GM23338 (cell line): ENCODE measurements around the gene PLPP6. TPM values are rescaled to one million over a fixed set of nuclear protein-coding genes. Genes with fewer than 3 reads are reported as not detected.

Experiments used
- ATAC-seq: fragments of 200-7000 bp; cut with Tn5 transposase; 3 replicates; pipeline ENCODE4 v1.9.1; 2020
- DNase-seq: peaks from one replicate; pipeline ENCODE4 v3.0.0-alpha.2; 2015; ENCODE audit warnings: low spot score
- H2AFZ ChIP-seq: fragments of 200-600 bp; sonication (generic); 2 replicates; pipeline ENCODE4 v1.8.0; 2016; ENCODE audit warnings: antibody characterized with exemption, mild to moderate bottlenecking, moderate library complexity
- H3F3A ChIP-seq: fragments of 200-600 bp; sonication (generic); replicated peaks from 2 replicates; pipeline ENCODE4 v1.8.0; 2017; ENCODE audit warnings: antibody characterized with exemption, mixed run types, low read depth
- H3K27ac ChIP-seq: fragments of 200-600 bp; sonication (generic); 2 replicates; pipeline ENCODE4 v1.6.1; 2016; ENCODE audit warnings: low read depth
- H3K27me3 ChIP-seq: fragments of 200-600 bp; sonication (generic); 2 replicates; pipeline ENCODE4 v1.8.0; 2016; ENCODE audit warnings: mild to moderate bottlenecking, mixed run types, moderate library complexity; ENCODE audit not compliant: insufficient read depth
- H3K36me3 ChIP-seq: fragments of 200-600 bp; sonication (generic); 2 replicates; pipeline ENCODE4 v1.8.0; 2016; ENCODE audit warnings: mild to moderate bottlenecking; ENCODE audit not compliant: insufficient read depth
- H3K4me1 ChIP-seq: fragments of 200-600 bp; sonication (generic); 2 replicates; pipeline ENCODE4 v1.8.0; 2016; ENCODE audit warnings: mild to moderate bottlenecking, moderate library complexity; ENCODE audit not compliant: insufficient read depth
- H3K4me2 ChIP-seq: fragments of 200-600 bp; sonication (generic); 2 replicates; pipeline ENCODE4 v1.7.1; 2017; ENCODE audit warnings: mixed run types
- H3K4me3 ChIP-seq: fragments of 200-600 bp; sonication (generic); 2 replicates; pipeline ENCODE4 v1.6.1; 2016; ENCODE audit warnings: mixed run types
- H3K79me2 ChIP-seq: fragments of 200-600 bp; sonication (generic); replicated peaks from 2 replicates; pipeline ENCODE4 v1.8.0; 2017; ENCODE audit warnings: mild to moderate bottlenecking; ENCODE audit not compliant: insufficient read depth
- H3K9me2 ChIP-seq: fragments of 200-600 bp; sonication (generic); 2 replicates; pipeline ENCODE4 v1.8.0; 2017; ENCODE audit not compliant: insufficient read depth
- H4K20me1 ChIP-seq: fragments of 200-600 bp; sonication (generic); replicated peaks from 2 replicates; pipeline ENCODE4 v1.8.0; 2017; ENCODE audit warnings: mild to moderate bottlenecking; ENCODE audit not compliant: insufficient read depth
- H3K27ac Mint-ChIP-seq: 2 replicates; pipeline ENCODE4 v1.8.0; 2020; ENCODE audit warnings: inconsistent platforms, mild to moderate bottlenecking, moderate library complexity, mixed read lengths
- H3K27me3 Mint-ChIP-seq: 3 replicates; pipeline ENCODE4 v1.8.0; 2022; ENCODE audit warnings: low read depth, mild to moderate bottlenecking, moderate library complexity, mixed read lengths, inconsistent platforms; ENCODE audit not compliant: insufficient read depth, poor library complexity
- H3K36me3 Mint-ChIP-seq: 3 replicates; pipeline ENCODE4 v1.8.0; 2021; ENCODE audit warnings: low read depth, mild to moderate bottlenecking, inconsistent platforms, moderate library complexity, mixed read lengths
- H3K4me1 Mint-ChIP-seq: 3 replicates; pipeline ENCODE4 v1.8.0; 2020; ENCODE audit warnings: mild to moderate bottlenecking, inconsistent platforms, mixed read lengths
- H3K4me3 Mint-ChIP-seq: 3 replicates; pipeline ENCODE4 v1.8.0; 2021; ENCODE audit warnings: moderate library complexity, mild to moderate bottlenecking, inconsistent platforms, mixed read lengths
- H3K9me3 Mint-ChIP-seq: 3 replicates; pipeline ENCODE4 v1.8.0; 2020; ENCODE audit warnings: moderate library complexity, mild to moderate bottlenecking, inconsistent platforms, mixed read lengths
- CREB1 ChIP-seq: fragments of 250-450 bp; sonication (Bioruptor Pico); IDR thresholded peaks from 2 replicates; pipeline ENCODE4 v1.5.0; 2020; ENCODE audit warnings: low read depth, mild to moderate bottlenecking, moderate library complexity
- NANOG ChIP-seq: IDR thresholded peaks from 2 replicates; pipeline ENCODE4 v1.6.1; 2016; ENCODE audit warnings: antibody characterized with exemption, borderline replicate concordance
- POLR2AphosphoS5 ChIP-seq: IDR thresholded peaks from 2 replicates; pipeline ENCODE4 v1.6.1; 2016; ENCODE audit warnings: antibody characterized with exemption, low read depth
- ZNF114 ChIP-seq: fragments of 250-450 bp; sonication (Bioruptor Pico); IDR thresholded peaks from 2 replicates; pipeline ENCODE4 v1.5.0; 2020; ENCODE audit warnings: mild to moderate bottlenecking, moderate library complexity
- ZNF331 ChIP-seq: fragments of 250-450 bp; sonication (Bioruptor Pico); IDR thresholded peaks from 2 replicates; pipeline ENCODE4 v1.5.0; 2020; ENCODE audit warnings: low read depth, mild to moderate bottlenecking, moderate library complexity
- polyA plus RNA-seq: library from polyadenylated mRNA; unstranded; fragments of >200 nt; fragmentation: Nextera tagmentation; extraction: Ambion mirVana; gene quantifications from 2 replicates; pipeline ENCODE4 v1.2.1, GENCODE V29; 2016
- total RNA-seq: library from RNA; depleted of rRNA; stranded (reverse); fragments of >200 nt; shearing (Covaris generic); gene quantifications from 2 replicates; pipeline ENCODE4 v1.2.3, GENCODE V29; 2014
- TF ChIP-seq, protein P1 (sequence below), 2 experiments: fragments of 200-600 bp in 1 of 2; sonication (generic) in 1 of 2; conservative IDR thresholded peaks; 2 replicates each; pipeline versions ENCODE4 v1.5.1 to v1.6.1; 2016 to 2017; ENCODE audit warnings: antibody characterized with exemption in 2 of 2, low read depth in 2 of 2, mild to moderate bottlenecking in 2 of 2, moderate library complexity in 1 of 2
- TF ChIP-seq, protein P2 (sequence below): IDR thresholded peaks from 2 replicates; pipeline ENCODE4 v1.6.1; 2016; ENCODE audit warnings: antibody characterized with exemption
- TF ChIP-seq, protein P3 (sequence below): IDR thresholded peaks from one replicate; pipeline ENCODE4 v1.6.1; 2018; ENCODE audit warnings: antibody characterized with exemption; ENCODE audit not compliant: unreplicated experiment
- TF ChIP-seq, protein P4 (sequence below): fragments of 250-450 bp; sonication (Bioruptor Pico); IDR thresholded peaks from 2 replicates; pipeline ENCODE4 v1.5.0; 2020; ENCODE audit warnings: mild to moderate bottlenecking, moderate library complexity

Gene PLPP6
- total and polyA plus RNA-seq, 2 experiments from 2014 or later = 6.3 to 13.2 TPM

DNA sequence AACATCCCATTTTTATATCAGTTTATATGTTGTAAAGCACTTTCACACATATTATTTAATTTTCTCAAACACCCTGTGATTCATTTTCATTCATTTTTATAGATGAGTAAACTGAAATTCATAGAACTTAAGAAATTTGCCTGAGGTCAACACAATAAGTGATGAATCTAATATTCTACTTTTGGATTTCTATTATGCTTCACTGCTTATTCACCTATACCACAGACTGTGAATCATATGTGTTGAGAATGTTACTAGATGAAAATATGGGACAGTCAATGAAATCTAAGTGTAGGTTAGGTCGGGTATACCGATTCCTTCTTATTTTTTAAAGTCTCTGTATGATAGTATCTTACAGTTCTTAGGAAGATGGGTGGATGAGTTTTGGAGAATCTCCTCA lies 42.0 kb downstream of the PLPP6 start:
- Histone ChIP-seq H3K27ac (no peak overlapping the region), H3K27me3 (no peaks in the 10 kb centered on the region), H3K79me2 (no peaks in the 10 kb centered on the region), H4K20me1 (no peaks in the 10 kb centered on the region), H3K36me3 (peaks cover 18% of the 10 kb centered on the region), H2AFZ (no peak overlapping the region), H3K4me2 (no peak overlapping the region), H3F3A (no peaks in the 10 kb centered on the region), H3K4me3 (no peak overlapping the region), H3K4me1 (no peaks in the 10 kb centered on the region), H3K9me2 (no peaks in the 10 kb centered on the region)
- no peak overlapping the region for H3K4me3 Mint-ChIP-seq
- H3K27ac Mint-ChIP-seq = no peak overlapping the region
- no peaks in the 10 kb centered on the region for H3K9me3 Mint-ChIP-seq
- no peaks in the 10 kb centered on the region for H3K4me1 Mint-ChIP-seq
- TF ChIP-seq POLR2AphosphoS5 = no peak
- TF ChIP-seq, protein P1, sequence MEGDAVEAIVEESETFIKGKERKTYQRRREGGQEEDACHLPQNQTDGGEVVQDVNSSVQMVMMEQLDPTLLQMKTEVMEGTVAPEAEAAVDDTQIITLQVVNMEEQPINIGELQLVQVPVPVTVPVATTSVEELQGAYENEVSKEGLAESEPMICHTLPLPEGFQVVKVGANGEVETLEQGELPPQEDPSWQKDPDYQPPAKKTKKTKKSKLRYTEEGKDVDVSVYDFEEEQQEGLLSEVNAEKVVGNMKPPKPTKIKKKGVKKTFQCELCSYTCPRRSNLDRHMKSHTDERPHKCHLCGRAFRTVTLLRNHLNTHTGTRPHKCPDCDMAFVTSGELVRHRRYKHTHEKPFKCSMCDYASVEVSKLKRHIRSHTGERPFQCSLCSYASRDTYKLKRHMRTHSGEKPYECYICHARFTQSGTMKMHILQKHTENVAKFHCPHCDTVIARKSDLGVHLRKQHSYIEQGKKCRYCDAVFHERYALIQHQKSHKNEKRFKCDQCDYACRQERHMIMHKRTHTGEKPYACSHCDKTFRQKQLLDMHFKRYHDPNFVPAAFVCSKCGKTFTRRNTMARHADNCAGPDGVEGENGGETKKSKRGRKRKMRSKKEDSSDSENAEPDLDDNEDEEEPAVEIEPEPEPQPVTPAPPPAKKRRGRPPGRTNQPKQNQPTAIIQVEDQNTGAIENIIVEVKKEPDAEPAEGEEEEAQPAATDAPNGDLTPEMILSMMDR (conservative IDR thresholded peaks at IDR 0.05; ENCODE audit: low read depth in 2 of 2) = no peak
- TF ChIP-seq, protein P2, sequence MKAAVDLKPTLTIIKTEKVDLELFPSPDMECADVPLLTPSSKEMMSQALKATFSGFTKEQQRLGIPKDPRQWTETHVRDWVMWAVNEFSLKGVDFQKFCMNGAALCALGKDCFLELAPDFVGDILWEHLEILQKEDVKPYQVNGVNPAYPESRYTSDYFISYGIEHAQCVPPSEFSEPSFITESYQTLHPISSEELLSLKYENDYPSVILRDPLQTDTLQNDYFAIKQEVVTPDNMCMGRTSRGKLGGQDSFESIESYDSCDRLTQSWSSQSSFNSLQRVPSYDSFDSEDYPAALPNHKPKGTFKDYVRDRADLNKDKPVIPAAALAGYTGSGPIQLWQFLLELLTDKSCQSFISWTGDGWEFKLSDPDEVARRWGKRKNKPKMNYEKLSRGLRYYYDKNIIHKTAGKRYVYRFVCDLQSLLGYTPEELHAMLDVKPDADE = no peak
- TF ChIP-seq ZNF114 (CRISPR knock-in tag) = no peak
- TF ChIP-seq ZNF331 (CRISPR knock-in tag) = no peak
- TF ChIP-seq, protein P3, sequence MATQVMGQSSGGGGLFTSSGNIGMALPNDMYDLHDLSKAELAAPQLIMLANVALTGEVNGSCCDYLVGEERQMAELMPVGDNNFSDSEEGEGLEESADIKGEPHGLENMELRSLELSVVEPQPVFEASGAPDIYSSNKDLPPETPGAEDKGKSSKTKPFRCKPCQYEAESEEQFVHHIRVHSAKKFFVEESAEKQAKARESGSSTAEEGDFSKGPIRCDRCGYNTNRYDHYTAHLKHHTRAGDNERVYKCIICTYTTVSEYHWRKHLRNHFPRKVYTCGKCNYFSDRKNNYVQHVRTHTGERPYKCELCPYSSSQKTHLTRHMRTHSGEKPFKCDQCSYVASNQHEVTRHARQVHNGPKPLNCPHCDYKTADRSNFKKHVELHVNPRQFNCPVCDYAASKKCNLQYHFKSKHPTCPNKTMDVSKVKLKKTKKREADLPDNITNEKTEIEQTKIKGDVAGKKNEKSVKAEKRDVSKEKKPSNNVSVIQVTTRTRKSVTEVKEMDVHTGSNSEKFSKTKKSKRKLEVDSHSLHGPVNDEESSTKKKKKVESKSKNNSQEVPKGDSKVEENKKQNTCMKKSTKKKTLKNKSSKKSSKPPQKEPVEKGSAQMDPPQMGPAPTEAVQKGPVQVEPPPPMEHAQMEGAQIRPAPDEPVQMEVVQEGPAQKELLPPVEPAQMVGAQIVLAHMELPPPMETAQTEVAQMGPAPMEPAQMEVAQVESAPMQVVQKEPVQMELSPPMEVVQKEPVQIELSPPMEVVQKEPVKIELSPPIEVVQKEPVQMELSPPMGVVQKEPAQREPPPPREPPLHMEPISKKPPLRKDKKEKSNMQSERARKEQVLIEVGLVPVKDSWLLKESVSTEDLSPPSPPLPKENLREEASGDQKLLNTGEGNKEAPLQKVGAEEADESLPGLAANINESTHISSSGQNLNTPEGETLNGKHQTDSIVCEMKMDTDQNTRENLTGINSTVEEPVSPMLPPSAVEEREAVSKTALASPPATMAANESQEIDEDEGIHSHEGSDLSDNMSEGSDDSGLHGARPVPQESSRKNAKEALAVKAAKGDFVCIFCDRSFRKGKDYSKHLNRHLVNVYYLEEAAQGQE = no peak
- no peak for TF ChIP-seq NANOG
- ATAC-seq (no peak), DNase-seq (no peak)
- peaks cover 27% of the 10 kb centered on the region; the same call in 2 of the 3 replicates for H3K36me3 Mint-ChIP-seq
- H3K27me3 Mint-ChIP-seq = no peaks in the 10 kb centered on the region

DNA sequence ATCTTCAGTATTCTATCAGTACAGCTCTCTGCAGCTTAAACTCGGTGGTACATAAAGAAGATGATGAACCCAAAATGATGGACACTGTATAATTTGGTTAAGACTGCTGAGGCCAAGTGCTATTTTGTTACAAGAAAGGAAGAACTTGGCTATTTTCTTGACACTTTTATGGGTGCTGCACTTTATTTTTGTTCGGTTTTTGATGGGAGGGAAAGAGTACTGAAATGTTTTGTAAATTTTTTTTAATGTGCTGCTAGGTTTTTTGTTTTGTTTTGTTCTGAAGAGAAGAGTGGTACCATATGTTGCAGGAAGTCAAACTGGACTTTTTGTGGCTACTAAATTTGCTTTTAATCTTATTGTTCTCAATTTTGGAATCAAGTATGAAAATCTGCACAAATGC lies 43.9 kb downstream of the PLPP6 start:
- Mint-ChIP-seq H3K27me3 (no peaks in the 10 kb centered on the region), H3K36me3 (peaks cover 23% of the 10 kb centered on the region; the same call in 2 of the 3 replicates), H3K9me3 (no peaks in the 10 kb centered on the region), H3K27ac (no peak overlapping the region), H3K4me1 (no peaks in the 10 kb centered on the region), H3K4me3 (no peak overlapping the region)
- Histone ChIP-seq H3K36me3 (peaks cover 12% of the 10 kb centered on the region; the same call in 1 of the 2 replicates), H3K9me2 (no peaks in the 10 kb centered on the region), H3K27me3 (no peaks in the 10 kb centered on the region), H2AFZ (no peak overlapping the region), H3F3A (no peaks in the 10 kb centered on the region), H3K27ac (no peak overlapping the region), H3K4me2 (no peak overlapping the region), H3K4me3 (no peak overlapping the region), H3K79me2 (no peaks in the 10 kb centered on the region), H4K20me1 (no peaks in the 10 kb centered on the region), H3K4me1 (no peaks in the 10 kb centered on the region)
- no peak for DNase-seq
- no peak for ATAC-seq
- TF ChIP-seq CREB1 (CRISPR knock-in tag) = no peak
- TF ChIP-seq, protein P4, sequence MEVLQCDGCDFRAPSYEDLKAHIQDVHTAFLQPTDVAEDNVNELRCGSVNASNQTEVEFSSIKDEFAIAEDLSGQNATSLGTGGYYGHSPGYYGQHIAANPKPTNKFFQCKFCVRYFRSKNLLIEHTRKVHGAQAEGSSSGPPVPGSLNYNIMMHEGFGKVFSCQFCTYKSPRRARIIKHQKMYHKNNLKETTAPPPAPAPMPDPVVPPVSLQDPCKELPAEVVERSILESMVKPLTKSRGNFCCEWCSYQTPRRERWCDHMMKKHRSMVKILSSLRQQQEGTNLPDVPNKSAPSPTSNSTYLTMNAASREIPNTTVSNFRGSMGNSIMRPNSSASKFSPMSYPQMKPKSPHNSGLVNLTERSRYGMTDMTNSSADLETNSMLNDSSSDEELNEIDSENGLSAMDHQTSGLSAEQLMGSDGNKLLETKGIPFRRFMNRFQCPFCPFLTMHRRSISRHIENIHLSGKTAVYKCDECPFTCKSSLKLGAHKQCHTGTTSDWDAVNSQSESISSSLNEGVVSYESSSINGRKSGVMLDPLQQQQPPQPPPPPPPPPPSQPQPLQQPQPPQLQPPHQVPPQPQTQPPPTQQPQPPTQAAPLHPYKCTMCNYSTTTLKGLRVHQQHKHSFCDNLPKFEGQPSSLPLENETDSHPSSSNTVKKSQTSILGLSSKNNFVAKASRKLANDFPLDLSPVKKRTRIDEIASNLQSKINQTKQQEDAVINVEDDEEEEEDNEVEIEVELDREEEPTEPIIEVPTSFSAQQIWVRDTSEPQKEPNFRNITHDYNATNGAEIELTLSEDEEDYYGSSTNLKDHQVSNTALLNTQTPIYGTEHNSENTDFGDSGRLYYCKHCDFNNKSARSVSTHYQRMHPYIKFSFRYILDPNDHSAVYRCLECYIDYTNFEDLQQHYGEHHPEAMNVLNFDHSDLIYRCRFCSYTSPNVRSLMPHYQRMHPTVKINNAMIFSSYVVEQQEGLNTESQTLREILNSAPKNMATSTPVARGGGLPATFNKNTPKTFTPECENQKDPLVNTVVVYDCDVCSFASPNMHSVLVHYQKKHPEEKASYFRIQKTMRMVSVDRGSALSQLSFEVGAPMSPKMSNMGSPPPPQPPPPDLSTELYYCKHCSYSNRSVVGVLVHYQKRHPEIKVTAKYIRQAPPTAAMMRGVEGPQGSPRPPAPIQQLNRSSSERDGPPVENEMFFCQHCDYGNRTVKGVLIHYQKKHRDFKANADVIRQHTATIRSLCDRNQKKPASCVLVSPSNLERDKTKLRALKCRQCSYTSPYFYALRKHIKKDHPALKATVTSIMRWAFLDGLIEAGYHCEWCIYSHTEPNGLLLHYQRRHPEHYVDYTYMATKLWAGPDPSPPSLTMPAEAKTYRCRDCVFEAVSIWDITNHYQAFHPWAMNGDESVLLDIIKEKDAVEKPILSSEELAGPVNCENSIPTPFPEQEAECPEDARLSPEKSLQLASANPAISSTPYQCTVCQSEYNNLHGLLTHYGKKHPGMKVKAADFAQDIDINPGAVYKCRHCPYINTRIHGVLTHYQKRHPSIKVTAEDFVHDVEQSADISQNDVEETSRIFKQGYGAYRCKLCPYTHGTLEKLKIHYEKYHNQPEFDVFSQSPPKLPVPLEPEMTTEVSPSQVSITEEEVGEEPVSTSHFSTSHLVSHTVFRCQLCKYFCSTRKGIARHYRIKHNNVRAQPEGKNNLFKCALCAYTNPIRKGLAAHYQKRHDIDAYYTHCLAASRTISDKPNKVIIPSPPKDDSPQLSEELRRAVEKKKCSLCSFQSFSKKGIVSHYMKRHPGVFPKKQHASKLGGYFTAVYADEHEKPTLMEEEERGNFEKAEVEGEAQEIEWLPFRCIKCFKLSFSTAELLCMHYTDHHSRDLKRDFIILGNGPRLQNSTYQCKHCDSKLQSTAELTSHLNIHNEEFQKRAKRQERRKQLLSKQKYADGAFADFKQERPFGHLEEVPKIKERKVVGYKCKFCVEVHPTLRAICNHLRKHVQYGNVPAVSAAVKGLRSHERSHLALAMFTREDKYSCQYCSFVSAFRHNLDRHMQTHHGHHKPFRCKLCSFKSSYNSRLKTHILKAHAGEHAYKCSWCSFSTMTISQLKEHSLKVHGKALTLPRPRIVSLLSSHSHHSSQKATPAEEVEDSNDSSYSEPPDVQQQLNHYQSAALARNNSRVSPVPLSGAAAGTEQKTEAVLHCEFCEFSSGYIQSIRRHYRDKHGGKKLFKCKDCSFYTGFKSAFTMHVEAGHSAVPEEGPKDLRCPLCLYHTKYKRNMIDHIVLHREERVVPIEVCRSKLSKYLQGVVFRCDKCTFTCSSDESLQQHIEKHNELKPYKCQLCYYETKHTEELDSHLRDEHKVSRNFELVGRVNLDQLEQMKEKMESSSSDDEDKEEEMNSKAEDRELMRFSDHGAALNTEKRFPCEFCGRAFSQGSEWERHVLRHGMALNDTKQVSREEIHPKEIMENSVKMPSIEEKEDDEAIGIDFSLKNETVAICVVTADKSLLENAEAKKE (CRISPR knock-in tag) = no peak
